Measurements from ENCODE around the gene PRPF40A. TPM values are rescaled to one million over a fixed set of nuclear protein-coding genes. Genes with fewer than 3 reads are reported as not detected.
"Not testable (repeated sequence)": the region's sequence is repeated elsewhere in the genome, so short reads cannot be mapped to it uniquely, and the experiment has no call there.

Gene PRPF40A
- total RNA-seq, 1 donor from 2014 or later = 129 TPM

DNA sequence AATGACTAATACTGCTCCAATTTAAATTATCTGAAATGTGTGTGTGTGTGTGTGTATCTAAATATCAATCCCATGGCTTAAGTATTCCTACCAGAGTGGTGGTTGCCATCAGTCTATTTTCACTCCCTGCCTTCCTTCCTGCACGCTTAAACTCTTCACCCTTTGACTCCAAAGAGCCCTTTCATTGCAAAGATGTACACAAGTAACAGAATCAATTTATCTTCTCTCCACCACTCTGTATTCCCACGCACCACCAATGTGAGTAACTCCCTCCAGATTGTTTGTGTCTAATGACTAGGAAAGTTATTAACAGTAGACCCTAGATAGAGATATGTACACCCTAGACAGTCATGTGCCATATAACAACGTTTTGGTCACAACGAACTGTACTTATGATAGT lies 44.0 kb upstream of the PRPF40A start:
- ChIA-PET POLR2A (no interaction called here), CTCF (no interaction called here)
- DNase-seq = no peak
- ATAC-seq (ENCODE audit: low read depth) = no peak
- H3K9me3 Mint-ChIP-seq = no peaks in the 10 kb centered on the region
- intact Hi-C loops (cut with micrococcal nuclease) = no loop called here
- H3K4me1 Mint-ChIP-seq = no peaks in the 10 kb centered on the region
- peaks cover 38% of the 10 kb centered on the region for H3K36me3 Mint-ChIP-seq (ENCODE audit: low read depth)
- no peak overlapping the region for H3K27ac Mint-ChIP-seq
- no peak for TF ChIP-seq CTCF (IDR thresholded peaks at IDR 0.05)
- no peak overlapping the region for H3K4me3 Mint-ChIP-seq
- no peaks in the 10 kb centered on the region for H3K27me3 Mint-ChIP-seq

DNA sequence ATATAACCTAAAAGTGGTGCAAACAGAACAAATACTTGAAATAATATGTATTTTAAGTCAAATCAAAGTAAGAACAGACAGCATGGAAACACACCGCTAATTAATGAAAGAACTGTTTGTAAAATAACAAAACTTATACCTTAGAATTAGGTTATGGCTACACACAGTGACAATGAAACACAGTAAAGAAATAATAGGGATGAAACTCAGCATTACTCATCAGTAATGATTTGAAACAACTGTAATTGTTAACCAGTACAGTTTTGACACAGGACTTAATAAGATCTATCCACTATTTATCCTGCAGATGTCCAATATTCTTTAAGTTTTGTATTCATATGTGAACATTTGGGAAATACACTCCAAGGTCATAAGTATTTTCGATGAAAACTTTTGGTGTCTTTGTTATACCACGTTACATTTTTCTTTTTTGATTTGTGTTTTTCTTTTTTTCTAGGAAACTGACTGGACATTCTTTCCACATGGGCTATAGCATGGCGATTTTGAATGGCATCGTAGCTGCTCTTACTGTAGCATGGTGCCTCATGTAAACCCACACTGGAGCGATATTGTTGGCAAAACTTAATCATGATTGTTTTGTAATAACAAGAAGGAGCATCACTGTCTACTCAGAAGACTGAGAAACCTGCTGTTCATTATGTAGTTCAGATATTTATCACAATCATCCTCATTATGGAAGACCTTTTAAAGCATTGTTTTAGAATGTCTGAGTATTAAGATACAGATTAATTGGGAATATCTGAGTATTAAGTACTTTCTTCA lies 42.2 kb upstream of the PRPF40A start:
- Mint-ChIP-seq H3K27me3 (no peaks in the 10 kb centered on the region), H3K4me3 (no peak overlapping the region), H3K4me1 (peaks cover 2% of the 10 kb centered on the region), H3K9me3 (peaks cover 2% of the 10 kb centered on the region), H3K27ac (no peak overlapping the region), H3K36me3 (ENCODE audit: low read depth) (peaks cover 46% of the 10 kb centered on the region)
- no peak for TF ChIP-seq CTCF (IDR thresholded peaks at IDR 0.05)
- DNase-seq (no peak), ATAC-seq (ENCODE audit: low read depth) (no peak)
- CTCF ChIA-PET = no interaction called here
- POLR2A ChIA-PET = no interaction called here
- intact Hi-C loops (cut with micrococcal nuclease) = no loop called here

GRCh38 chr2:152755029-152755428 lies 37.8 kb upstream of the PRPF40A start:
- H3K9me3 Mint-ChIP-seq = peaks cover 2% of the 10 kb centered on the region
- DNase-seq = no peak
- no peaks in the 10 kb centered on the region for H3K27me3 Mint-ChIP-seq
- no peak for TF ChIP-seq CTCF (IDR thresholded peaks at IDR 0.05)
- H3K36me3 Mint-ChIP-seq (ENCODE audit: low read depth) = peaks cover 56% of the 10 kb centered on the region
- POLR2A ChIA-PET = no interaction called here
- peaks cover 2% of the 10 kb centered on the region for H3K4me1 Mint-ChIP-seq
- H3K27ac Mint-ChIP-seq = no peak overlapping the region
- ATAC-seq (ENCODE audit: low read depth) = peak; percentile 18
- intact Hi-C loops (cut with micrococcal nuclease) = loop anchor here (2.0 kb wide), 1 partner anchor 770 kb away; no protein-coding TSS in a partner anchor
- no peak overlapping the region for H3K4me3 Mint-ChIP-seq
- CTCF ChIA-PET = no interaction called here

GRCh38 chr2:152747751-152748150 lies 30.5 kb upstream of the PRPF40A start:
- CTCF ChIA-PET; ATAC-seq (ENCODE audit: low read depth); intact Hi-C loops (cut with micrococcal nuclease); H3K27me3 Mint-ChIP-seq; H3K4me3 Mint-ChIP-seq; H3K27ac Mint-ChIP-seq; POLR2A ChIA-PET; H3K9me3 Mint-ChIP-seq; DNase-seq; H3K4me1 Mint-ChIP-seq: not testable (repeated sequence)
- peaks cover 52% of the 10 kb centered on the region for H3K36me3 Mint-ChIP-seq (ENCODE audit: low read depth)

- H3K4me1 Mint-ChIP-seq = peaks cover 2% of the 10 kb centered on the region
- no peaks in the 10 kb centered on the region for H3K27me3 Mint-ChIP-seq
- no peak overlapping the region for H3K4me3 Mint-ChIP-seq
- H3K36me3 Mint-ChIP-seq (ENCODE audit: low read depth) = peaks cover 36% of the 10 kb centered on the region
- DNase-seq = no peak
- intact Hi-C loops (cut with micrococcal nuclease) = no loop called here
- peaks cover 4% of the 10 kb centered on the region for H3K9me3 Mint-ChIP-seq
- H3K27ac Mint-ChIP-seq = no peak overlapping the region
- POLR2A ChIA-PET = no interaction called here
- TF ChIP-seq CTCF (IDR thresholded peaks at IDR 0.05) = no peak
- ATAC-seq (ENCODE audit: low read depth) = peak; percentile 57
- CTCF ChIA-PET = interaction anchor here (1.1 to 1.5 kb wide), 3 partner anchors 14 to 776 kb away, joined by 4 to 5 read pairs (median 4); no protein-coding TSS in a partner anchor
These were observed 25.7 kb upstream of the PRPF40A start for GRCh38 chr2:152743002-152743401.
